ENCODE data around the gene TMUB1.

The TMUB1 gene

GRCh38 chr7:151035902-151036301 is 47.4 kb downstream of the TMUB1 start:
- Histone ChIP-seq H3K4me1 (ENCODE audit: insufficient read depth, low read length) (peaks cover 9% of the 10 kb centered on the region), H3K9me3 (ENCODE audit: low read length) (no peaks in the 10 kb centered on the region), H2AFZ (ENCODE audit: low read depth, low read length) (no peak overlapping the region), H3K27me3 (ENCODE audit: insufficient read depth, low read length) (no peaks in the 10 kb centered on the region), H3K36me3 (ENCODE audit: insufficient read depth, low read length) (peaks cover 14% of the 10 kb centered on the region), H3K4me3 (ENCODE audit: low read length) (no peak overlapping the region)

- Histone ChIP-seq H3K4me1 (ENCODE audit: insufficient read depth, low read length) (peaks cover 9% of the 10 kb centered on the region), H3K27me3 (ENCODE audit: insufficient read depth, low read length) (no peaks in the 10 kb centered on the region), H2AFZ (ENCODE audit: low read depth, low read length) (no peak overlapping the region), H3K36me3 (ENCODE audit: insufficient read depth, low read length) (peaks cover 14% of the 10 kb centered on the region), H3K4me3 (ENCODE audit: low read length) (no peak overlapping the region), H3K9me3 (ENCODE audit: low read length) (no peaks in the 10 kb centered on the region)
Observed at GRCh38 chr7:151035026-151035717, 48.1 kb downstream of the TMUB1 start.

GRCh38 chr7:151034312-151035025 is 48.8 kb downstream of the TMUB1 start:
- Histone ChIP-seq H3K36me3 (ENCODE audit: insufficient read depth, low read length) (peaks cover 14% of the 10 kb centered on the region), H3K4me3 (ENCODE audit: low read length) (no peak overlapping the region), H3K27me3 (ENCODE audit: insufficient read depth, low read length) (no peaks in the 10 kb centered on the region), H2AFZ (ENCODE audit: low read depth, low read length) (no peak overlapping the region), H3K4me1 (ENCODE audit: insufficient read depth, low read length) (peaks cover 5% of the 10 kb centered on the region), H3K9me3 (ENCODE audit: low read length) (no peaks in the 10 kb centered on the region)

GRCh38 chr7:151033864-151034249 is 49.4 kb downstream of the TMUB1 start:
- peaks cover 14% of the 10 kb centered on the region for H3K36me3 ChIP-seq (ENCODE audit: insufficient read depth, low read length)
- no peaks in the 10 kb centered on the region for H3K27me3 ChIP-seq (ENCODE audit: insufficient read depth, low read length)
- no peak overlapping the region for H2AFZ ChIP-seq (ENCODE audit: low read depth, low read length)
- no peaks in the 10 kb centered on the region for H3K9me3 ChIP-seq (ENCODE audit: low read length)
- no peak overlapping the region for H3K4me3 ChIP-seq (ENCODE audit: low read length)
- peaks cover 4% of the 10 kb centered on the region for H3K4me1 ChIP-seq (ENCODE audit: insufficient read depth, low read length)

- H3K36me3 ChIP-seq (ENCODE audit: insufficient read depth, low read length) = peaks cover 14% of the 10 kb centered on the region
- H3K4me3 ChIP-seq (ENCODE audit: low read length) = no peak overlapping the region
- H3K4me1 ChIP-seq (ENCODE audit: insufficient read depth, low read length) = peaks cover 5% of the 10 kb centered on the region
- H3K27me3 ChIP-seq (ENCODE audit: insufficient read depth, low read length) = no peaks in the 10 kb centered on the region
- no peak overlapping the region for H2AFZ ChIP-seq (ENCODE audit: low read depth, low read length)
- no peaks in the 10 kb centered on the region for H3K9me3 ChIP-seq (ENCODE audit: low read length)
Observed at GRCh38 chr7:151032936-151033863, 50.1 kb downstream of the TMUB1 start.

All from neuron (in vitro differentiated cells).